H1 (cell line): ENCODE results near the gene SLC36A4. TPM values are rescaled to one million over a fixed set of nuclear protein-coding genes. Genes with fewer than 3 reads are reported as not detected.

Experiments
- RBBP5 ChIP-seq: IDR thresholded peaks from 2 replicates; pipeline ENCODE4 v1.7.1; 2012; ENCODE audit warnings: low read depth, mild to moderate bottlenecking, inconsistent platforms, low read length, moderate library complexity, borderline replicate concordance
- polyA plus RNA-seq, 7 experiments: library from polyadenylated mRNA; depleted of rRNA in 3 of 7; stranded (reverse) in 5 of 7; unstranded in 2 of 7; fragments of >200 nt in 5 of 7; fragments of 200-250 nt in 2 of 7; gene quantifications; 1 replicate in 5 of 7; 2 replicates in 1 of 7; 4 replicates in 1 of 7; pipeline versions ENCODE4 v1.2.1 to v1.2.3, GENCODE V29; 2011 to 2013; ENCODE audit warnings: missing spikeins in 2 of 7, mixed read lengths in 2 of 7
- total RNA-seq: library from RNA; stranded (reverse); fragmentation: NEBNext Ultra II Directional; extraction: Animal tissue kit (Norgen Biotek cat#: 25700); gene quantifications from 2 replicates; pipeline ENCODE4 v1.2.1, GENCODE V29; 2021
- TF ChIP-seq, protein P1 (sequence below), 3 experiments: IDR thresholded peaks; 1 replicate in 2 of 3; 2 replicates in 1 of 3; pipeline versions ENCODE4 v1.5.1 to v1.6.1; 2011; ENCODE audit warnings: low read length in 3 of 3, mild to moderate bottlenecking in 3 of 3, inconsistent platforms in 2 of 3, low read depth in 1 of 3, moderate library complexity in 1 of 3; ENCODE audit not compliant: insufficient read depth in 1 of 3; ENCODE audit errors: control extremely low read depth in 1 of 3

SLC36A4 gene
- total and polyA plus RNA-seq, 2 of the 8 experiments (the other 6 are each of a cell fraction or from before 2014, with no cell fraction given) = 10.2 to 22.7 TPM

DNA sequence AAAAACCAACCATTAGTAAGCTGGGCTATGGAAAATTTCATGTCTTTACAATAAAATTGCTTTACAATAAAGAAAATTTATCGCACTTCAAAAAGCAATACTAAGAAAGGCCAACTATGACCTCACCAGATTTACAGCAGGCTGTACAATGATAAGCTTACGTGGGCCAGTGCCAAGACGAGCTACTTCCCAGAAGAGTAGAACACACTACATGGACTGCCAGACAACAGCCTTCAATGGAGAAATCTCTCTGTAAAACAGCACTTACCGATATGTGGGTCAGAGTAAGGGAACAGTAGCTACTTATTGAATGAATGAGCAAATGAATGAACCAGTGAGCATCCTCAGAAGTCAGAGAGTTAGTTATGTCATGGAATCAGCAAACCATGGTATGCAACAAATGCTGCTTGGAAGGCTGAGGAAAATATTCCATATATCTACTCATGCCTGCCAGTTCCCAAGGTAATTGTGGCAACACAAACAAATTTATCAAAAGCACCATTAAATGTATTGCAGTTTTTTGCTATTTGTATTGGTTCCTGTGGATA, 74.4 kb downstream of the SLC36A4 start (continued):
- TF ChIP-seq, protein P1, sequence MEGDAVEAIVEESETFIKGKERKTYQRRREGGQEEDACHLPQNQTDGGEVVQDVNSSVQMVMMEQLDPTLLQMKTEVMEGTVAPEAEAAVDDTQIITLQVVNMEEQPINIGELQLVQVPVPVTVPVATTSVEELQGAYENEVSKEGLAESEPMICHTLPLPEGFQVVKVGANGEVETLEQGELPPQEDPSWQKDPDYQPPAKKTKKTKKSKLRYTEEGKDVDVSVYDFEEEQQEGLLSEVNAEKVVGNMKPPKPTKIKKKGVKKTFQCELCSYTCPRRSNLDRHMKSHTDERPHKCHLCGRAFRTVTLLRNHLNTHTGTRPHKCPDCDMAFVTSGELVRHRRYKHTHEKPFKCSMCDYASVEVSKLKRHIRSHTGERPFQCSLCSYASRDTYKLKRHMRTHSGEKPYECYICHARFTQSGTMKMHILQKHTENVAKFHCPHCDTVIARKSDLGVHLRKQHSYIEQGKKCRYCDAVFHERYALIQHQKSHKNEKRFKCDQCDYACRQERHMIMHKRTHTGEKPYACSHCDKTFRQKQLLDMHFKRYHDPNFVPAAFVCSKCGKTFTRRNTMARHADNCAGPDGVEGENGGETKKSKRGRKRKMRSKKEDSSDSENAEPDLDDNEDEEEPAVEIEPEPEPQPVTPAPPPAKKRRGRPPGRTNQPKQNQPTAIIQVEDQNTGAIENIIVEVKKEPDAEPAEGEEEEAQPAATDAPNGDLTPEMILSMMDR (IDR thresholded peaks at IDR 0.05; ENCODE audit: control extremely low read depth in 1 of 3, insufficient read depth in 1 of 3, low read depth in 1 of 3, low read length in 3 of 3) = no peak
- no peak for TF ChIP-seq RBBP5
